Fibroblast of lung (primary cell): ENCODE data around the gene ADGRD1. TPM values are rescaled to one million over a fixed set of nuclear protein-coding genes. Genes with fewer than 3 reads are reported as not detected.

Experiments used
- DNase-seq, 2 donors: peaks; one replicate each; pipeline versions ENCODE4 v3.0.0 to v3.0.0-alpha.2; 2010; ENCODE audit warnings: low read depth in 2 of 2
- H2AFZ ChIP-seq: 2 replicates; pipeline ENCODE4 v1.5.1; 2012; ENCODE audit warnings: low read length, control low read depth, inconsistent platforms
- H3K27ac ChIP-seq: 2 replicates; pipeline ENCODE4 v1.5.1; 2011; ENCODE audit warnings: low read length, control low read depth; ENCODE audit not compliant: insufficient read depth
- H3K27me3 ChIP-seq: 2 replicates; pipeline ENCODE4 v1.5.1; 2011; ENCODE audit warnings: mild to moderate bottlenecking, low read length; ENCODE audit not compliant: control insufficient read depth, insufficient read depth
- H3K36me3 ChIP-seq: 2 replicates; pipeline ENCODE4 v1.5.1; 2011; ENCODE audit warnings: low read length; ENCODE audit not compliant: control insufficient read depth, insufficient read depth
- H3K4me1 ChIP-seq: 2 replicates; pipeline ENCODE4 v1.5.1; 2011; ENCODE audit warnings: low read length; ENCODE audit not compliant: control insufficient read depth, insufficient read depth; ENCODE audit errors: extremely low read depth
- H3K4me2 ChIP-seq: 2 replicates; pipeline ENCODE4 v1.5.1; 2011; ENCODE audit warnings: low read length, control low read depth; ENCODE audit not compliant: insufficient read depth; ENCODE audit errors: extremely low read depth
- H3K4me3 ChIP-seq, 4 experiments: fragments of 200-600 bp in 1 of 4; sonication (generic) in 1 of 4; replicated peaks in 1 of 4; 2 replicates each; pipeline ENCODE4 v1.5.1; 2011 to 2016; ENCODE audit warnings: low read length in 4 of 4, low read depth in 3 of 4, mild to moderate bottlenecking in 3 of 4, control low read depth in 2 of 4, inconsistent platforms in 1 of 4, mixed read lengths in 1 of 4; ENCODE audit not compliant: insufficient read depth in 1 of 4; ENCODE audit errors: control extremely low read depth in 1 of 4
- H3K79me2 ChIP-seq: 2 replicates; pipeline ENCODE4 v1.5.1; 2012; ENCODE audit warnings: mild to moderate bottlenecking, low read length, inconsistent platforms; ENCODE audit not compliant: control insufficient read depth, insufficient read depth
- H3K9ac ChIP-seq: 2 replicates; pipeline ENCODE4 v1.5.1; 2011; ENCODE audit warnings: mild to moderate bottlenecking, low read length, control low read depth; ENCODE audit not compliant: insufficient read depth
- H3K9me3 ChIP-seq: 2 replicates; pipeline ENCODE4 v1.5.1; 2012; ENCODE audit warnings: low read depth, low read length; ENCODE audit not compliant: control insufficient read depth, insufficient read depth
- H4K20me1 ChIP-seq: 2 replicates; pipeline ENCODE4 v1.5.1; 2011; ENCODE audit warnings: low read length; ENCODE audit not compliant: control insufficient read depth, insufficient read depth; ENCODE audit errors: extremely low read depth
- EZH2 ChIP-seq: IDR thresholded peaks from 2 replicates; pipeline ENCODE4 v1.5.1; 2012; ENCODE audit warnings: low read length, control low read depth, mild to moderate bottlenecking; ENCODE audit errors: missing control alignments
- polyA plus RNA-seq, 2 donors: library from polyadenylated mRNA; depleted of rRNA in 1 of 2; stranded (reverse) in 1 of 2; unstranded in 1 of 2; fragments of >200 nt; gene quantifications; 2 replicates each; pipeline ENCODE4 v1.2.1, GENCODE V29; 2011 to 2012; ENCODE audit warnings: missing spikeins in 1 of 2
- total RNA-seq: library from RNA; depleted of rRNA; stranded (reverse); fragments of >200 nt; gene quantifications from 2 replicates; pipeline ENCODE4 v1.2.1, GENCODE V29; 2014
- TF ChIP-seq, protein P1 (sequence below), 2 donors: IDR thresholded peaks in 1 of 2; conservative IDR thresholded peaks in 1 of 2; 1 replicate in 1 of 2; 2 replicates in 1 of 2; pipeline ENCODE4 v1.5.1; 2011 to 2012; ENCODE audit warnings: low read length in 2 of 2, control low read depth in 1 of 2, inconsistent platforms in 1 of 2, low read depth in 1 of 2, mild to moderate bottlenecking in 1 of 2

ADGRD1 gene
- total and polyA plus RNA-seq, 2 donors (not counting 1 experiment from before 2014, with no cell fraction given) = 7.3 to 11.6 TPM

DNA sequence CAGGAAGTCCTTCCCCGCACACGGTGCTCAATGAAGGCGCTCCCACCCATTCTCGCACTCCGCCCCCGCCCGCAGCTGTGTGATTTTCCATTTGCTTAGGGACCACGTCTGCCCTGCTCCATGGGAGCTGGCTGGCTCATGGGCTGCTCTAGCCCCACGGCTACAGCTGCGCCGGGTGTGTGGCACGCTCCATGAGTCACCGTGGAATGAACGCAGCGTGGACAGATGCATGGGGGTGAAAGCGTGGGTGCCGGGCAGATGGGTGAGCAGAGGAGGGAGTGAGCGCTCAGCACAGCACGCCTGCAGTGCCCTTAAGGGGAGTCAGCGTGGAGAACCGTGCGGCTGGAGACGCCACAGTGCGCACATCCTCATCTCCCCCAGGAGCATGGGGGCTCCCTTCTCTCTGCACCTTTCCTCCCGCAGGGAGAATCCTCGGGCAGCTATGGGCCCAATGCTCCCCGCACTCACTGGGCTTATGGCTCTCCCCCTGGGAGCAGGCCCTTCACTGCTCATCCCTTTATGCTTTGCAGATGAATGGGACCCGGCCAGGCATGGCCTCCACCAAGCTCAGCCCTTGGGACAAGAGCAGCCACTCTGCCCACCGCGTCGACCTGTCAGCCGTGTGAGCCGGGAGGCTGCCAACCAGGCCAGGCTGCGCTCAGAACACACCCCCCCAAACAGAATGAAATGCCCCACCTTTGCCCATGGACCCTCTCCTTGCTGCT, 185.1 kb downstream of the ADGRD1 start:
- TF ChIP-seq EZH2 = no peak
- TF ChIP-seq, protein P1, sequence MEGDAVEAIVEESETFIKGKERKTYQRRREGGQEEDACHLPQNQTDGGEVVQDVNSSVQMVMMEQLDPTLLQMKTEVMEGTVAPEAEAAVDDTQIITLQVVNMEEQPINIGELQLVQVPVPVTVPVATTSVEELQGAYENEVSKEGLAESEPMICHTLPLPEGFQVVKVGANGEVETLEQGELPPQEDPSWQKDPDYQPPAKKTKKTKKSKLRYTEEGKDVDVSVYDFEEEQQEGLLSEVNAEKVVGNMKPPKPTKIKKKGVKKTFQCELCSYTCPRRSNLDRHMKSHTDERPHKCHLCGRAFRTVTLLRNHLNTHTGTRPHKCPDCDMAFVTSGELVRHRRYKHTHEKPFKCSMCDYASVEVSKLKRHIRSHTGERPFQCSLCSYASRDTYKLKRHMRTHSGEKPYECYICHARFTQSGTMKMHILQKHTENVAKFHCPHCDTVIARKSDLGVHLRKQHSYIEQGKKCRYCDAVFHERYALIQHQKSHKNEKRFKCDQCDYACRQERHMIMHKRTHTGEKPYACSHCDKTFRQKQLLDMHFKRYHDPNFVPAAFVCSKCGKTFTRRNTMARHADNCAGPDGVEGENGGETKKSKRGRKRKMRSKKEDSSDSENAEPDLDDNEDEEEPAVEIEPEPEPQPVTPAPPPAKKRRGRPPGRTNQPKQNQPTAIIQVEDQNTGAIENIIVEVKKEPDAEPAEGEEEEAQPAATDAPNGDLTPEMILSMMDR (conservative IDR thresholded peaks at IDR 0.05 in 1 of 2, IDR thresholded peaks at IDR 0.05 in 1 of 2; ENCODE audit: low read depth in 1 of 2, low read length in 2 of 2) = no peak
- Histone ChIP-seq H2AFZ (no peak overlapping the region), H3K4me1 (no peaks in the 10 kb centered on the region), H3K79me2 (no peaks in the 10 kb centered on the region), H4K20me1 (no peaks in the 10 kb centered on the region), H3K4me3 (no peak overlapping the region), H3K4me2 (no peak overlapping the region), H3K36me3 (no peaks in the 10 kb centered on the region), H3K9me3 (no peaks in the 10 kb centered on the region), H3K27me3 (no peaks in the 10 kb centered on the region), H3K27ac (no peak overlapping the region), H3K9ac (no peak overlapping the region)
- DNase-seq = no peak

DNA sequence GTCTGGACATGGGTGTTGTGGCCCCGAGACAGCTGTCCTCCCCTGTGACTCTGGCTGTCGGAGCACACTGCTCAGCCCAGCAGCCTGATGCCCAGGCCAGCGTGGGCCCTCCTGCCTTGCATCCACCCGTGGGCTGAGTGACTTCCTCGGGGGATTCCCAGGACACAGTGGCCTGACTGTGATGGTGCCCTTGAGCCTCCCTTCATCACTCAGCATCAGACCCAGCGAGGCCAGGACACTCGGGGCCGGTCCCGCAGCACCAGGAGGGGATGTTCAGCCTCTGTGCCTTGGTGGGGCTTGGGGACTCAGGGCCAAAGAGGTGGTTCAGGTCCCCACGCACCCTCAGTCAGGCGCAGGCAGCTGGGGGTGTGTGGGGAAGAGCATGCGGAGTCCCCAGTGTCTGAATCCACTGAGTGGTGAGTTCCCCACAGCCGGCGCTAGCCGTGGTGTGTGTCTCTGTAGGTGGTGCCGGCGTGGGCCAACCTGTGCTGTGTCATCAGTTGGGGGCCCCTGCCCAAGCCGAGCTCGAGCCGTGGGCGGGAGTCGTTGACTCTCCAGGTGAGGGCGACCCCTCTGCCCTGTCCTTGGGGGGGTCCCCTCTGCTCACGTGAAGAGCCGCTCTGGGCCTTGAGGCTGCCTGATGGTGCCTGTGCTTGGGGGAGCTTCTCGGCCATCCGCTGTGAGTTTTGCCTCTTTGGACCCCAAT, 185.8 kb downstream of the ADGRD1 start:
- Histone ChIP-seq H3K79me2 (no peaks in the 10 kb centered on the region), H3K4me3 (no peak overlapping the region), H3K4me1 (no peaks in the 10 kb centered on the region), H3K9me3 (no peaks in the 10 kb centered on the region), H3K27me3 (no peaks in the 10 kb centered on the region), H3K27ac (no peak overlapping the region), H4K20me1 (no peaks in the 10 kb centered on the region), H3K4me2 (no peak overlapping the region), H3K36me3 (no peaks in the 10 kb centered on the region), H3K9ac (no peak overlapping the region), H2AFZ (no peak overlapping the region)
- no peak for TF ChIP-seq EZH2
- TF ChIP-seq, protein P1 (conservative IDR thresholded peaks at IDR 0.05 in 1 of 2, IDR thresholded peaks at IDR 0.05 in 1 of 2; ENCODE audit: low read depth in 1 of 2, low read length in 2 of 2) = no peak
- no peak for DNase-seq

GRCh38 chr12:131140069-131140435, 186.3 kb downstream of the ADGRD1 start:
- Histone ChIP-seq H3K9me3 (no peaks in the 10 kb centered on the region), H3K4me3 (no peak overlapping the region), H3K4me2 (no peak overlapping the region)

More at GRCh38 chr12:131140069-131140435, 186.3 kb downstream of the ADGRD1 start:
- Histone ChIP-seq H3K36me3 (no peaks in the 10 kb centered on the region), H3K27ac (no peak overlapping the region), H2AFZ (no peak overlapping the region), H3K4me1 (no peaks in the 10 kb centered on the region), H4K20me1 (no peaks in the 10 kb centered on the region), H3K27me3 (no peaks in the 10 kb centered on the region), H3K9ac (no peak overlapping the region), H3K79me2 (no peaks in the 10 kb centered on the region)
- DNase-seq = no peak
- TF ChIP-seq EZH2 = no peak
- TF ChIP-seq, protein P1 (conservative IDR thresholded peaks at IDR 0.05 in 1 of 2, IDR thresholded peaks at IDR 0.05 in 1 of 2; ENCODE audit: low read depth in 1 of 2, low read length in 2 of 2) = no peak
